ENCODE measurements around the gene ECPAS. TPM values are rescaled to one million over a fixed set of nuclear protein-coding genes. Genes with fewer than 3 reads are reported as not detected.

ECPAS gene
- total RNA-seq, 4 donors from 2014 or later = 92.8 to 153 (median 113) TPM

DNA sequence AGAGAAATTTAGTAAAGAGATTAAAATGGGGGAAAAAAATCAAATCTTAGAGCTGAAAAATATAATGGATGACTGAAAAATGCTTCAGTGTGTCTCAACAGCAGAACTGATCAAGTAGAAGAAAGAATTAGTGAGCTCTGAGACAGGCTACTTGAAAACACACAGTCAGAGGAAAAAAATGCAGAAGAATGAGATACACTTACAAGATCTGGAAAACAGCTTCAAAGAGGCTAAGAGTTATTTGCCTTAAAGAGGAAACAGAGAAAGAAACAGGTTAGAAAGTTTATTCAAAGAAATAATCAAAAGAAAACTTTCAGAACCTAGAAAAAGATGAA lies 83.7 kb downstream of the ECPAS start:
- TF ChIP-seq, protein P1, sequence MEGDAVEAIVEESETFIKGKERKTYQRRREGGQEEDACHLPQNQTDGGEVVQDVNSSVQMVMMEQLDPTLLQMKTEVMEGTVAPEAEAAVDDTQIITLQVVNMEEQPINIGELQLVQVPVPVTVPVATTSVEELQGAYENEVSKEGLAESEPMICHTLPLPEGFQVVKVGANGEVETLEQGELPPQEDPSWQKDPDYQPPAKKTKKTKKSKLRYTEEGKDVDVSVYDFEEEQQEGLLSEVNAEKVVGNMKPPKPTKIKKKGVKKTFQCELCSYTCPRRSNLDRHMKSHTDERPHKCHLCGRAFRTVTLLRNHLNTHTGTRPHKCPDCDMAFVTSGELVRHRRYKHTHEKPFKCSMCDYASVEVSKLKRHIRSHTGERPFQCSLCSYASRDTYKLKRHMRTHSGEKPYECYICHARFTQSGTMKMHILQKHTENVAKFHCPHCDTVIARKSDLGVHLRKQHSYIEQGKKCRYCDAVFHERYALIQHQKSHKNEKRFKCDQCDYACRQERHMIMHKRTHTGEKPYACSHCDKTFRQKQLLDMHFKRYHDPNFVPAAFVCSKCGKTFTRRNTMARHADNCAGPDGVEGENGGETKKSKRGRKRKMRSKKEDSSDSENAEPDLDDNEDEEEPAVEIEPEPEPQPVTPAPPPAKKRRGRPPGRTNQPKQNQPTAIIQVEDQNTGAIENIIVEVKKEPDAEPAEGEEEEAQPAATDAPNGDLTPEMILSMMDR (IDR thresholded peaks at IDR 0.05) = no peak
- no peak for ATAC-seq (ENCODE audit: low FRiP score)
- no peak for DNase-seq (ENCODE audit: low spot score)

DNA sequence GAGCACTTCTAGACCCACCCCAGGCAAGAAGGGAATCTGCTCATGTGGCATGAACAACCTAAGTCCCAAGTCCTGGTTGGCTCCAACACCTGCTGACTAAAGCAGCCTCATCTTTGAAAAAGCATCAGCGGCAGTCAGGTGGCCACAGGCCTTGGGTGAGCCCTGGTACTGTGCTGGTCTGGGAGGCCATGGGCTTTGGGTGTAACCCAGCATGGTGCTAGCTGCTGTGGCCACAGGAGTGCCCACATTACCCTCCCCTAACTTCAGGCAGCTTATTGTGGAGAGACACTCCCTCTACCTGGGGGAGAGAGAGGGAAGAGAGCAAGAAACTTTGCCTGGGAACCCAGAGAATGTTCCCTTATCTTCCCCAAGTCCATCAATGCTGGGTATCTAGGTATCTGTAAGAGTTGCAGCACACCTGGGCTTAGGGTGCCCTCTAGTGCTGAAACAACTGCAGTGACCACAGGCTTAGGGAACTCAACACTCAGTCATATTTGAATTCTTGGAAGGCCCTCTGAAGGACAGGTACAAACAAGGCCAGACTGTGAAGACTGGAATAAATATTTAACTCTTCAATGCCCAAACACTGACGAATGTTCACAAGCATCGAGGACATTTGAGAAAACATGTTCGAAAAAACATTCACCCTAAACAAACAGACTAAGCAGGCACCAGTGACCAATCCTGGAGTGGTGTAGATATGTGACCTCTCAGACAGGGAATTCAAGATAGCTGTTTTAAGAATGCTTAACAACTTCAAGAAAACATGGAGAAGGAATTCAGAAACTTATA lies 84.2 kb downstream of the ECPAS start:
- ATAC-seq (ENCODE audit: low FRiP score) (no peak), DNase-seq (ENCODE audit: low spot score) (no peak)
- TF ChIP-seq, protein P1 (IDR thresholded peaks at IDR 0.05) = no peak

DNA sequence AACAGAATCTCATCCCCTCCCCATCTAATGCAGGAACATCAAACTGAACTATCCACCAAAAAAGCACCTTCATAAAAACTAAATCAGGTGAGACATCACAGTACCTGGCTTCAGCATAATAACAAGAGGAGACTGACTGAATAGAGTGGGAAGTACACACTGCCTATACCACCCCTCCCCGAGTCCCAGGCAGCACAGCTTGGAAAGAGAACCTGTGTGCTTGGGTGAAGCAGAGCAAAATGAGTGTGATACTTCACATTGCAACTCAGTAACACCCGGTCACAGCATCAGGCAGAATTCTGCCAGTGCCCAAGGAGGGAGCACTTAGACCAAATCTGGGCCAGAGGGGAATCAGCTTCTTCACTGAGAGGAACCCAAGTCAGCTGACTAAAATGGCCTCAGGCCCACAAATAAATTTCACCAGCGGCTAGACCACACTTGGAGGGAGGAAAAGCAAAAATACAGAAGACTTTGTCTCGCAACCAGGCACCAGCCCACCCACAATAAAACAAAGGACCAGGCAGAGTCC lies 84.9 kb downstream of the ECPAS start:
- DNase-seq (ENCODE audit: low spot score) (no peak), ATAC-seq (ENCODE audit: low FRiP score) (no peak)
- TF ChIP-seq, protein P1 (IDR thresholded peaks at IDR 0.05) = no peak

DNA sequence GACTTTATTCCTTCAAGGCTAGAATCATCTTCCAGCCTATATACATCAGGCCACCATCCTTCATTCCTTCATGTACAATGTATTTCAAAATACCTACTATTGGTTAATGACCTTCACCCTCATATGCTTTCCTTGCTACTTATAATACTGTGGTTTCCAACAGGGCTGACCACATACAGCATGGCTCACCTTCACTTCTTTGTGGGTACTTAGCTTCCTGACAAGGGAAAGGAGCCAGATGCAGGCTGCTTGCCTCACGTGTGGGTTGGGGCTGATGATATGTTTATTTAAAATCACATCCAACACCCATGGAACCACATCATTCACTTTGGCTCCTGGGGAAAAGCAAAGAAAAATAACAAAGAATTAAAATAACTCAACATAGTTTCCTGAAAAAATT lies 90.2 kb downstream of the ECPAS start:
- no peak for DNase-seq (ENCODE audit: low spot score)
- no peak for ATAC-seq (ENCODE audit: low FRiP score)
- TF ChIP-seq, protein P1 (IDR thresholded peaks at IDR 0.05) = no peak

DNA sequence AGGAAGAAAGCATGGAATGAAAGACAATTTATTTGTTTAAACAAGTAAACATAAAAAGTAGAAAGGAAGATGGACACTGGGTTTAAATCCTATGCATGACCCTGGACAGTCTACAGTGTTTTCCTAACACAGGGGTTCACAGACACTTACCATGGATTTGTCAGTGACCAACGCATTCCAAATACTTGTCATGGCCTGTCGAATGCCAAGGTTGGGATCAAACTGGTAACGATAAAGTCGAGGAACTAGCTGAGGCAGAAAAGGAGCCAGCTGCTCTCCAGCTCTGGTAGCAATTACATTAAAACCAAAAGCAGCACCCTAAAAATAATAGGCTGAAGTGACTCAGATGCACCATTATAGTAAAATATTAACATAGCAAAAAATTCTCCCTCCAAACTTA lies 94.8 kb downstream of the ECPAS start:
- TF ChIP-seq, protein P1 (IDR thresholded peaks at IDR 0.05) = no peak
- ATAC-seq (ENCODE audit: low FRiP score) = no peak
- no peak for DNase-seq (ENCODE audit: low spot score)

DNA sequence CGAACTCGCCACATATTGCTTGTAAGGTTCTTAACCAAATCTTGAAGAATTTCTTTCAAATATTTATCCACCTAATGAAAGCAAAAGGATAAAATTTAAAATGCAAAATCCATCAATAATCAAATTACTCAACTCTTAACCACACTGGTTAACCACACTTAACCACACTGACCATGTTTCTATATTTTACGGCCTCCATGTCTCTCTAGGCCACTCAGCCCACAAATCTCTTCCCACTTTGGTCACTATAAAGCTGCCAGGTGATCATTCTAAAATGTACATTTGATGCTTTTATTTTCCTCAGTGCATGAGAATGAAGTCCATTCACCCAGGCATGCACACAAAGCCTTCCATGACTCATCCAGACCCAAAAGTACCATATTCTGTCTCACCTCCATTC lies 97.8 kb downstream of the ECPAS start:
- DNase-seq (ENCODE audit: low spot score) = no peak
- ATAC-seq (ENCODE audit: low FRiP score) = no peak
- TF ChIP-seq, protein P1 (IDR thresholded peaks at IDR 0.05) = no peak

DNA sequence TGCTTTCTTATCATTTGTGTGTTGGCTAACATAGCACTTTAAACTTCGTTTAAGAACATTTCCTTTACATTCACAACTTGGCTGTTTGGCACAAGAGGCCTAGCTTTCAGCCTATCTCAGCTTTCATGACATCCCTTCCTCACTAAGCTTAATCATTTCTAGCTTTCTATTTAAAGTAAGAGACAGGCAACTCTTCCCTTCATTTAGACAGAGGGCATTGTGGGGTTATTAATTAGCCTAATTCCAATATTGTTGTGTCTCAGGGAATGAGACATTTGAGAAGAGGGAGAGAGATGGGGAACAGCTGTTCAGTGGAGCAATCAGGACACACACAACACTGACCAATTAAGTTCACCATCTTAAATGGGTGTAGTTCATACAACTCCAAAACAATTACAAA lies 103.2 kb downstream of the ECPAS start:
- TF ChIP-seq, protein P1 (IDR thresholded peaks at IDR 0.05) = no peak
- ATAC-seq (ENCODE audit: low FRiP score) (no peak), DNase-seq (ENCODE audit: low spot score) (no peak)
